Endodermal cell (in vitro differentiated cells): Measurements from ENCODE around the gene PTX3. TPM values are rescaled to one million over a fixed set of nuclear protein-coding genes. Genes with fewer than 3 reads are reported as not detected.

Experiments
- DNase-seq: peaks from one replicate; pipeline ENCODE4 v3.0.0-alpha.2; 2017
- H3K27ac ChIP-seq: 2 replicates; pipeline ENCODE4 v1.5.1; 2013; ENCODE audit warnings: mild to moderate bottlenecking, low read depth, low read length, moderate library complexity
- H3K27me3 ChIP-seq: 2 replicates; pipeline ENCODE4 v1.6.1; 2013; ENCODE audit warnings: mild to moderate bottlenecking, low read length, moderate library complexity; ENCODE audit not compliant: insufficient read depth, control insufficient read depth, poor library complexity, severe bottlenecking
- H3K36me3 ChIP-seq: 2 replicates; pipeline ENCODE4 v1.7.0; 2013; ENCODE audit warnings: mild to moderate bottlenecking, low read length, moderate library complexity; ENCODE audit not compliant: control insufficient read depth, insufficient read depth
- H3K4me1 ChIP-seq: one replicate; pipeline ENCODE4 v1.7.0; 2013; ENCODE audit warnings: low read length; ENCODE audit not compliant: control insufficient read depth, insufficient read depth
- H3K4me3 ChIP-seq: 2 replicates; pipeline ENCODE4 v1.5.1; 2013; ENCODE audit warnings: mild to moderate bottlenecking, low read length, moderate library complexity
- H3K9ac ChIP-seq: 2 replicates; pipeline ENCODE4 v1.6.1; 2013; ENCODE audit warnings: mild to moderate bottlenecking, low read length, moderate library complexity; ENCODE audit not compliant: poor library complexity, severe bottlenecking; ENCODE audit errors: extremely low read depth
- H3K9me3 ChIP-seq: 2 replicates; pipeline ENCODE4 v1.6.1; 2013; ENCODE audit warnings: mild to moderate bottlenecking, low read length, moderate library complexity; ENCODE audit not compliant: control insufficient read depth
- H3K27ac Mint-ChIP-seq: 2 replicates; pipeline ENCODE4 v1.8.0; 2020; ENCODE audit warnings: mixed read lengths
- H3K27me3 Mint-ChIP-seq: 2 replicates; pipeline ENCODE4 v1.8.0; 2021; ENCODE audit warnings: mild to moderate bottlenecking, mixed read lengths; ENCODE audit not compliant: insufficient read depth
- H3K36me3 Mint-ChIP-seq: 2 replicates; pipeline ENCODE4 v1.8.0; 2020; ENCODE audit warnings: low read depth, mixed read lengths
- H3K4me1 Mint-ChIP-seq: 2 replicates; pipeline ENCODE4 v1.8.0; 2020; ENCODE audit warnings: mixed read lengths
- H3K4me3 Mint-ChIP-seq: 2 replicates; pipeline ENCODE4 v1.8.0; 2020; ENCODE audit warnings: mild to moderate bottlenecking, moderate library complexity, mixed read lengths
- H3K9me3 Mint-ChIP-seq: 2 replicates; pipeline ENCODE4 v1.8.0; 2020; ENCODE audit warnings: mild to moderate bottlenecking, mixed read lengths
- WGBS, 2 experiments: methylation state at CpG; one replicate each; pipeline versions ENCODE4 v1.1.5 to v1.1.7; 2013; ENCODE audit warnings: missing lambda C conversion rate in 2 of 2, mixed read lengths in 1 of 2; ENCODE audit not compliant: insufficient coverage in 1 of 2, insufficient read length in 1 of 2; 5-methylcytosine and 5-hydroxymethylcytosine counted together
- total RNA-seq, 2 donors: library from RNA; stranded (reverse); fragmentation: NEBNext Ultra II Directional in 1 of 2; extraction: Animal tissue kit (Norgen Biotek cat#: 25700) in 1 of 2; gene quantifications; 2 replicates in 1 of 2; 3 replicates in 1 of 2; pipeline ENCODE4 v1.2.1, GENCODE V29; 2021
- TF ChIP-seq, protein P1 (sequence below): fragments of 200-600 bp; sonication (generic); conservative IDR thresholded peaks from 2 replicates; pipeline ENCODE4 v1.5.0; 2021; ENCODE audit warnings: antibody characterized with exemption, mild to moderate bottlenecking

Gene PTX3
- total RNA-seq, 2 donors from 2014 or later: 0.13 to 0.51 TPM

DNA sequence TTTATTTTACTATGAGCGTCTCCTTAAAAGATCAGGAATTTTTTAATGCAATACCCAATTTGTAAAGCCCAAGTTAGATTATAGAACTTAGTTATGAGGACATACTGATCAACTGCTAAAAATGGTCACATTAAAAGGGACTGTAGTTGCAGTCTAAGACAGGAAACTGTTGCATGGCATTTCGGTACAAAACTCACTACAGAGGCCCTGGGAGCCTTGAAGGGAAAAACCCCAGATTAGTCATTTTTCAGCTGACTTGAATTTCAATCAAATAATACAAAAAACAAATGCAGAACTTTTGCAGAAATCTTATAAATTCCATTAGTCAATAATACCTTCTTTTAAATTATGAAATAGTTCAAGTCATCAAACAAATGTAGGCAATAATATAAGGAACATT is 6.9 kb upstream of the PTX3 start:
- H3K36me3 ChIP-seq: no peaks in the 10 kb centered on the region
- H3K9me3 ChIP-seq: no peaks in the 10 kb centered on the region
- H3K27me3 Mint-ChIP-seq: no peaks in the 10 kb centered on the region
- H3K4me1 ChIP-seq: no peaks in the 10 kb centered on the region
- H3K27me3 ChIP-seq: no peaks in the 10 kb centered on the region
- H3K36me3 Mint-ChIP-seq: peaks cover 3% of the 10 kb centered on the region
- no peak overlapping the region for H3K27ac Mint-ChIP-seq
- no peaks in the 10 kb centered on the region for H3K4me1 Mint-ChIP-seq
- 76 to 88% methylated on average over 2 of the region's 2 CpGs for WGBS, 2 experiments
- no peak overlapping the region for H3K4me3 ChIP-seq
- peaks cover 6% of the 10 kb centered on the region for H3K9me3 Mint-ChIP-seq
- TF ChIP-seq, protein P1, sequence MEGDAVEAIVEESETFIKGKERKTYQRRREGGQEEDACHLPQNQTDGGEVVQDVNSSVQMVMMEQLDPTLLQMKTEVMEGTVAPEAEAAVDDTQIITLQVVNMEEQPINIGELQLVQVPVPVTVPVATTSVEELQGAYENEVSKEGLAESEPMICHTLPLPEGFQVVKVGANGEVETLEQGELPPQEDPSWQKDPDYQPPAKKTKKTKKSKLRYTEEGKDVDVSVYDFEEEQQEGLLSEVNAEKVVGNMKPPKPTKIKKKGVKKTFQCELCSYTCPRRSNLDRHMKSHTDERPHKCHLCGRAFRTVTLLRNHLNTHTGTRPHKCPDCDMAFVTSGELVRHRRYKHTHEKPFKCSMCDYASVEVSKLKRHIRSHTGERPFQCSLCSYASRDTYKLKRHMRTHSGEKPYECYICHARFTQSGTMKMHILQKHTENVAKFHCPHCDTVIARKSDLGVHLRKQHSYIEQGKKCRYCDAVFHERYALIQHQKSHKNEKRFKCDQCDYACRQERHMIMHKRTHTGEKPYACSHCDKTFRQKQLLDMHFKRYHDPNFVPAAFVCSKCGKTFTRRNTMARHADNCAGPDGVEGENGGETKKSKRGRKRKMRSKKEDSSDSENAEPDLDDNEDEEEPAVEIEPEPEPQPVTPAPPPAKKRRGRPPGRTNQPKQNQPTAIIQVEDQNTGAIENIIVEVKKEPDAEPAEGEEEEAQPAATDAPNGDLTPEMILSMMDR: no peak
- H3K4me3 Mint-ChIP-seq: no peak overlapping the region
- H3K9ac ChIP-seq: no peak overlapping the region
- H3K27ac ChIP-seq: no peak overlapping the region
- DNase-seq: no peak

DNA sequence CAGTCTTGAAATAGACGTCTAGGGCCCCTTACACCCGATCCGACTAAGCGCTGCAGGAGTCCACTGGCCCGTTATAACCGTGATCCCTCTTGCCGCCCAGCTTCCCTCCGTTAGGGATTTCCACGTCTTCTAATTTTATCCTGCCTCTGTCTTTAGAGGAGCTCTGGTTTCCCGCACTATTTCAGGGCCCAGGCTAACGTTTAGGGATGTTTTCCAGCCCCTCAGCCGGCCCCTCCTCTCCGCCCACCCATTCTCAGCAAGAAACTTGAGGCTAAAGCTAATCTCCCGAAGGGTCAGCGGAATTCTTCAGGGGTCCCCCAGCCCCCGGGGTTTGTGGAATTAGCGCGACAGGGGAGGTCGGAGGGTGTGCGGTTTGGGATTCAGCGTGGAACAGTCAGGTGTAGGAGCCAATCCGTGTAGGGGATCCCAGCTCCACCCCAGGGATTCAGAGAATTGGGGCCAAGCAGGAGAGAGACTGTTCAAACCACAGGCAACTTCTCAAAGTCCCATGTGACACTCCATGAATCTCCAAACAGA is 1.6 kb downstream of the PTX3 start:
- H3K27me3 ChIP-seq: peaks cover 28% of the 10 kb centered on the region
- H3K9ac ChIP-seq: no peak overlapping the region
- Mint-ChIP-seq H3K27me3 (peaks cover 46% of the 10 kb centered on the region), H3K27ac (no peak overlapping the region), H3K36me3 (no peaks in the 10 kb centered on the region), H3K4me1 (peaks cover 7% of the 10 kb centered on the region), H3K4me3 (peak overlapping the region; percentile 65), H3K9me3 (no peaks in the 10 kb centered on the region)
- DNase-seq: peak; percentile 68
- peak overlapping the region; percentile 82 for H3K4me3 ChIP-seq
- WGBS, 2 experiments: 0 to 3% methylated on average over 8 to 22 of the region's 22 CpGs
- H3K27ac ChIP-seq: peak overlapping the region; percentile 50
- no peaks in the 10 kb centered on the region for H3K9me3 ChIP-seq
- TF ChIP-seq, protein P1: no peak
- no peaks in the 10 kb centered on the region for H3K4me1 ChIP-seq
- no peaks in the 10 kb centered on the region for H3K36me3 ChIP-seq

DNA sequence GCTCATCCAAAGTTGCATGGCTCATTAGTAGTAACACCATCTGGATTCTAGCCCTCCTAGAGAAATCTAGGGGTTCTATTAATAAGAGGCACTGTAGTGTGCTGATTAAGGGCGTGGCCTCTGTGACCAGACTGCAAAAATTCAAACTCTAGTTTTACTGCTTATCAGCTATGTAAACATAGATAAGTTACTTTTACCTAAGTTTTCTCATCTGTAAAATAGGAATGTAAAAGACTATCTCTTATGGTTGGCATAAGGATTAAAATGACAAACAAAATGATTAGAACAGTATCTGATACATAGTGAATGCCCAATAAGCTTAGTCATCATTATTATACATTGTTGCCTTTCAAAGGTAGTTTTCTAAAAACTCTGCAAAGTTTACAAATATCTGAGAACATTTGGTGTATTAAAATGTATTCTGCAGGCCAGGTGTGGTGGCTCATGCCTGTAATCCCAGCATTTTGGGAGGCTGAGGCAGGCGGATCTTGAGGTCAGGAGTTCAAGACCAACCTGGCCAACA is 4.5 kb downstream of the PTX3 start:
- H3K4me3 ChIP-seq: no peak overlapping the region
- TF ChIP-seq, protein P1: no peak
- H3K4me3 Mint-ChIP-seq: no peak overlapping the region
- H3K4me1 ChIP-seq: no peaks in the 10 kb centered on the region
- no peaks in the 10 kb centered on the region for H3K36me3 Mint-ChIP-seq
- H3K36me3 ChIP-seq: no peaks in the 10 kb centered on the region
- H3K9me3 Mint-ChIP-seq: no peaks in the 10 kb centered on the region
- H3K9ac ChIP-seq: no peak overlapping the region
- DNase-seq: no peak
- no peak overlapping the region for H3K27ac Mint-ChIP-seq
- peaks cover 27% of the 10 kb centered on the region for H3K27me3 ChIP-seq
- WGBS, 2 experiments: 88 to 100% methylated on average over 1 to 2 of the region's 2 CpGs
- H3K9me3 ChIP-seq: no peaks in the 10 kb centered on the region
- H3K4me1 Mint-ChIP-seq: peaks cover 7% of the 10 kb centered on the region
- no peak overlapping the region for H3K27ac ChIP-seq
- H3K27me3 Mint-ChIP-seq: peaks cover 33% of the 10 kb centered on the region
